GM21447 (cell line): ENCODE results near the gene RERE.

ENCODE experiments used
- ATAC-seq: cut with Tn5 transposase; IDR thresholded peaks from one replicate; pipeline ENCODE4 v1.9.1; 2021; ENCODE audit not compliant: unreplicated experiment

The RERE gene

DNA sequence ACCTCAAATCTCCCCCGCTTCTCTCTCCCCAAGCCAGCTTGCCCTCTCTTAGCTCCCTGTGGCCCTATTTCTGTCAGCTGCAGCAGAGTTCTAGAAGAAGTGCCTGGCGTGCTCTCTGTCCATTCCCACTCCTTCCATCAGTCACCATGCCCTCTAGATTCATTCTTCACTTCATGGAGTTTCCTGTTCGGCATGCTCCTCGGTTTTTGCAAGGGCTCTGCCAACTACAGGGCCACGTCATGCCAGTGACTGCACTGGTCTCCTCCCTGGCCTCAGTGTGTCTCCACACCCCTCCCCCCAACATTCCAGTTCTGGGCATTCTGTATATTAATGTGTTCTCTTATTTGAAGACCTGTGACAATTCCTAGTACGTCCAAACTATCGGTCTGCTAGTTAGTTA is 385.7 kb downstream of the RERE start:
- no peak for ATAC-seq

DNA sequence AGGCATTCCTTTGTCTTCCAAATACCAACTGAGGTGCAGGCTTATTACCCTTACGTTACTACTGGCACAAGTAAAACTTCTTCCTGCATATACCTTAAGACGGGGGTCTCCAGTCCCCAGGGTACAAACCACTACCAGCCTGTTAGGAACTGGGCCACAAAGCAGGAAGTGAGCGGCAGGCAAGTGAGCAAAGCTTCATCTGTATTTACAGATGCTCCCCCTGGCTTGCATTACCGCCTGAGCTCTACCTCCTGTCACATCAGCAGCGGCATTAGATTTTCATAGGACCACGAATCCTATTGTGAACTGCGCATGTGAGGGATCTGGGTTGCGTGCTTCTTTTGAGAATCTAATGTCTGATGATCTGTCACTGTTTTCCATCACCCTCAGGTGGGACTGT is 386.4 kb downstream of the RERE start:
- no peak for ATAC-seq

- ATAC-seq, result no peak
These were observed 387.0 kb downstream of the RERE start for GRCh38 chr1:8430476-8430875.

- ATAC-seq, result no peak
These were observed 387.8 kb downstream of the RERE start for GRCh38 chr1:8429549-8430110.

- no peak for ATAC-seq
These were observed 389.0 kb downstream of the RERE start for GRCh38 chr1:8428441-8428840.

- no peak for ATAC-seq
These were observed 389.5 kb downstream of the RERE start for GRCh38 chr1:8427986-8428385.

DNA sequence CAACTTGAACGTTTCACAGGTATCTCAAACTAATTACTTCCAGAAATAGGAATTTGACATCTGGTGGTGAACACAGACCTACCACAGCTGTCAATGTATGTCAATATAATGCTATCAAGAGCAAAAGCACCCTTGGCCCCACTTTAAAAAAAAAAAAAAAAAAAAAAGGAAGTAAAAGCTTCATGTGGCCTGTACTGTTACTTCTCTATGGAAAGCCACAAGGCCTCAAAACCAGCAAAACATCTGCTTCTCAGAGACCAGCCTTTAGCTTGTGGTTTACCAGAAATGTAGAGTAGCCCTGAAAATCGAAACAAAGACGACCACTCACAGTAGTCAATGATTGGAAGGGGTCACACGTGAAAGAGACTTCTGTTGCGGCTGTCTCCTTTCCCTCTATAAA is 389.9 kb downstream of the RERE start:
- peak; percentile 63 for ATAC-seq

DNA sequence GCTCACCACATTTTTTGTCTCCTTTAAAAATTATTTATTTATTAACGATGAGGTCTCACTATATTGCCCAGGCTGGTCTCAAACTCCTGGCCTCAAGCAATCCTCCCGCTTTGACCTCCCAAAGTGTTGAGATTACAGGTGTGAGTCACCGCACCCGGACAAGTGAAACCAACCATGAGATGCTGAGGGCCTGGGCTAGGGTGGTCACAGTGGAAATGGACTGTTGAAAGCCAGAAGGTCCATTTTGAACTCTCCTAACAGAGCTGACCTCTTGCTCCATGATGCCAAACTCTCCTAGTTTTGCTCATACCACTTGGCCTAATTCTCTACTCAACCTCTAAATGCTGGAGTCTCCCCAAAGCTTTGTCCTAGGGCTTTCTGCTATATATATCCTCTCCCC is 390.4 kb downstream of the RERE start:
- no peak for ATAC-seq

- ATAC-seq, result no peak
These were observed 391.7 kb downstream of the RERE start for GRCh38 chr1:8425781-8426161.

DNA sequence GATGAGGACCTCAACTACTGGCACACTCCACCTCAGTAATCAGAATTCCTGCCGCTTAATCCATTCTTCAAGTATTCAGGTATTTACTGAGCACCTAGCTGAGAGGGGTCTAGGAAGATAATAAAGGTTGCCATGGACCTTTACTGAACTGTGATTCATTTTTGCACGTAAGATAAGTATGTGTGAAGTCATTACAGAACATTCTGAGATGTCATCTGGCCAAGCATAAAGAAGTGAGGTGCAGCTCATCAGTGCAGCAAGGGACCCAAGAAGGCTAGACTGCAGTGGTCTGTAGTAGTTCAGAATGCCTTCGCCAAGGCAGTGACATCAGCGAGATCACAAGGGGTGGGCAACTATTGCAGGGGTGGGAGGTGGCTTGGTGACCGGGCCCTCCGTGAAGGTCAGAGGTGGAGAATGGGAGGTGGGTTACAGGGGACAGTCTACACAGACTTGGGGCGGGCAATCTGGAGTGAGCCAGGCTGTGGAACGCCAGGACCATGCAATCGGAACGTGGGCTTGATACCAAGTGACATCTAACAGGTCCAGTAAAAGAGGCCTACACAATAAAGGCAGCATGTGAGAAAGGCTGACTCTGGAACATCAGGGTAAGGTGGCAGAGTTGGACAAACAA is 392.2 kb downstream of the RERE start:
- no peak for ATAC-seq

DNA sequence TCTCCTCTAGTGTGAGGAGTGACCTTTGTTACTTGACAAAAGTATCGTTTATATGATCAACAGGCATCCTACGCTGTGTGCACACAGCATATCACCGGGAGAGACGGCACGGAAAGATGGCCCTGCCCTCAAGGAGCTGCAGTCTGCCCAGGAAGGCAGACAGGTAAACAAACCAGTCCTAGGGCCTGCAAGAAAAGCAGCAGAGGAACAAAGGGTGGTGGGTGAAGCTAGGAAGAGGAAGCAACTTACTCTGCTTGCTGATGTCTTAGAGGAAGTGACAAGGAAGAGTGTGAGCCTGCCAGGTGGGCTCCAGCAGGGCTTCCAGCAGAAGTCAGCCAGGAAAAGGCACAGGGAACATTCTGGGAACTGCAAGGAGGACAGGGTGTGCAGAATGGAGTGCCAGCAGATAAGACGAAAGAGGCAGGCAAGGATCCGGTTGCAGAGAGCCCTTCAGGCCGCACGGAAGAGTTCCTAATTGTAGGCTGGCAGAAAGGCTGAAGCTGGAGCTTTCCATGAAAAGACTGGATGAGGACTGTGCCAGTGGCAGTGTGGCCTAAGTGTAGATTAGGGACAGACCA is 392.8 kb downstream of the RERE start:
- ATAC-seq, result no peak

- no peak for ATAC-seq
These were observed 393.5 kb downstream of the RERE start for GRCh38 chr1:8423692-8424538.

DNA sequence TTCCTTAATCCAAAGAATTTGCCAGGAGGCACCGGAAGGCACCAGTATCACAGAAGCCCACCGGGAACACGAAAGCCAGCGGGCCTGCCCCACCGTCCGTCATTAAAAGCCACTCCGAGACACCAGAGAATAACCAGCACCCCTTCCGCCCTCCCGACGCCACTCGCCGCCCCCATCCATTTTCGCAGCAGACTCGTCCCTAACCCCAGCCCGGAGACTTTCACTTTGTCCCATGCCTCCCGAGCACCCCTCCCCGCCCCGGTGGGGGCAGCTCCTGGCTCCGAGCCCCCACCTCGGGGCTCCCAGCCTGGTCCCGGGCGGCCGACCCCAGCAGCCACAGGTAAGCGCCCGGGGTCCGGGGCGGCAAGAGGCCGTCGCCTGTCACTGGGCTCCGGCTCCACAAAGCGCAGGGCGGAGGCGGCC is 394.2 kb downstream of the RERE start:
- ATAC-seq, result no peak

- no peak for ATAC-seq
These were observed 394.8 kb downstream of the RERE start for GRCh38 chr1:8422510-8423268.

- no peak for ATAC-seq
These were observed 395.7 kb downstream of the RERE start for GRCh38 chr1:8421721-8422120.

DNA sequence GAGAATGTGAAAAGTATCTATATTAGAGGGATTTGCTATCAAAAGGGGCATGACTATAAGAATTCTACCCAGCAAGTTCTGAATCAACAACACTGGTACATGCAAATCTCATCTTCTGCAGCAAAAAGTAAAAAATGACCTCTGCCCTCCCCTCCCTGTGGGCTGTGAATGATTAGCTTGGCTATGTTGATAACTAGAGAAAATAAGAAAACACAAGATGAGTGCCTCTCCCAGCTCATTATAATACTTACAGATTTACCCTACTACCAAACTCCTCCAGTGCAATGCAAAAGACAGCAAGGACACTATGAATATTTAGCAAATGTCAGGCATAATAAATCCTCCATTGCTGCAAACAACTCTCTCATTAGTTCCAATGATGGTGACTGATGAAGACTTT is 397.1 kb downstream of the RERE start:
- no peak for ATAC-seq

DNA sequence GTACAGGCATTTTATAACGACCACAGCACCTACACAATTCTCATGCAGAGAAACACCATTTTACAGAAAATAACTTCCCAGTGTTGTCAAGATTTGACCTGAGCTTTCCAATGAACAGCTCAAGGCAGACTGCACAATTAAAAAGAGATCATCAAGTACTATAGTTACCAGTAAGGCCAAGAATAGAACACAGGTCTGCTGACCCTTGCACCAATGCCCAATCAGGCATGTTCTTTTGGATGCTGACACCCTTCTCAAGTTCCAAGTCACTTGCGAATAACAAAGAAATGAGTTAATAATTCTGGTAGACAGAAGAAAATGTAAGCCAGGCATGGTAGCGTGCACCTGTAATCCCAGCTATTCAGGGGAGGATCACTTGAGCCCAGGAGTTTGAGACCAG is 397.6 kb downstream of the RERE start:
- no peak for ATAC-seq

- no peak for ATAC-seq
These were observed 398.3 kb downstream of the RERE start for GRCh38 chr1:8419172-8419571.

DNA sequence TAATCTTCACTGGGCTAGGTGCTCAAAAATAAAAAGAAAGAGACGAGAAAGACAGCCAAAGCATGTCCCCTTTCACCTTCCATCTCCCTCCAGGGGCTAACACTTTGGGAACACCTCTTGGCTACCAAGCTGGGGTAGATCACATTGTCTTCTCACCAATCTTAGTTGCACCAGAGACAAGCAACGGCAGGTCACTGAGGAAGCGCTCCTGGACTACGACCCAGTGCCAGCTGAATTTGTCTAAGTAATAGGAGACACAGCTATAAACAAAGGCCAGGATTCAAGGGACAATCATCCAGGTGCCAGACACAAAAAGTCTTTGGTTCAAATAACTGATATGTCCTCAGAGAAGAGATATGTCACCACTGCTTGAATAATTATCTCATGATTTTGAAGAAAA is 399.1 kb downstream of the RERE start:
- ATAC-seq, result no peak

DNA sequence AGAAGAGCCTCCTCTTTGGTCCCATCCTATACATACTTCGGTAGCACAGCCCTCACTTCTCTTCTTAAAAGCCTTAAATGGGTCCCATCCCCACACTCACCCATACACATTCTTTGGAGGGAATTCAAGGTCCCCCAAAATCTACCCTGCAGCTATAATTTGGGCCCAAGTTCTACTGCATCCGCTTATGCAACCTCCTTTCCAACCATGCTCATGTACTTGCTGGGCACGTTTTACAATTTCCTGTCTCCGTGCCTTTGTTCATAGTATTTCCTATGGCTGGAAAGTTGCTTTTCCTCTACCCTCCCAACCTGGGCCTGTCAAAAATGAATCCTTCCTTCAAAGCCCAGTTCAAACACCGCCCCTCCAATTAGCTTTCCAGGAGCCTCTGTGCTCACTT is 399.8 kb downstream of the RERE start:
- ATAC-seq, result no peak

DNA sequence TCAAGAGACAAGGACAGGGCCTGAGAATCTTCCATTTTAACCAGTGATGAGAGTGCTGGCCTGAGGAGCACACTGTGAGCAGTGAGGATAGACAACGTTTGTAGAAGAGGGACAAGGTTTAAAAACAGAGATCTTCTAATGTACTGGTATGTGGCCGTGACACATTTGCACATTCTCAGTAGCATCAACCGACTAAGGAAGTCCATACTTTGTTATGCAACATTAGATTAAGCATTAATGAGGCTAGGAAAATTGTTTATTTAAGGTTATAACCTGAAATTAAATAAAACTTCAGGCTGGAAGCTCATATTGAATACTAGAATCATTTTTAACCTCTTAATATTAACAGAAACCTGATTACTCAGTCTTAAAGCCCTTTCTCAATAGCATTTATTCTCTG is 400.6 kb downstream of the RERE start:
- no peak for ATAC-seq
